MM.1S (cell line): Measurements from ENCODE around the gene COX4I1.

Experiments used
- EZH2 ChIP-seq: fragments of 300-600 bp; sonication (generic); optimal IDR thresholded peaks from 2 replicates; pipeline ENCODE3; 2017; ENCODE audit warnings: low read depth, mild to moderate bottlenecking, antibody characterized with exemption, low read length, mixed read lengths
- EZH2phosphoT487 ChIP-seq: fragments of 300-600 bp; sonication (generic); IDR thresholded peaks from 2 replicates; pipeline ENCODE4 v1.6.1; 2018; ENCODE audit warnings: antibody characterized with exemption, low read length
- TF ChIP-seq, protein P1 (sequence below): fragments of 300-600 bp; sonication (generic); IDR thresholded peaks from 2 replicates; pipeline ENCODE4 v1.5.1; 2016; ENCODE audit warnings: antibody characterized with exemption, low read length, mixed read lengths

DNA sequence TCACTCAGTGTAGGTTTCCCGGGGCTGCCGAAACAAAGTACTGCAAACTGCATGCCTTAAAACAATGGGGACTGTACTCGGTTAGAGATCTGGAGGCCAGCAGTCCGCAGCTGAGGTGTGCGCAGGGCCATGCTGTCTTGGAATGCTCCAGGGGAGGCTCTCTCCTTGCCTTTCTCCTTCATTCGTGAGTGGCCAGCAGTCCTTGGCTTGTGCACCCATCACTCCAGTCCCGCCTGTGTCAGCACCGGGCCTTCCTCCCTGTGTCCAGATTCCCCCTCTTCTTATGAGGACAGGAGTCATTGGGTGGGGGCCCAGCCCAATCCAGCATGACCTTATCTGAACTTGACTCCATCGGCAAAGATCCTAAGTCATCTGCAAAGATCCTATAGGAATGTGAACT, 43.4 kb downstream of the COX4I1 start:
- TF ChIP-seq EZH2 (no peak), EZH2phosphoT487 (no peak)
- TF ChIP-seq, protein P1, sequence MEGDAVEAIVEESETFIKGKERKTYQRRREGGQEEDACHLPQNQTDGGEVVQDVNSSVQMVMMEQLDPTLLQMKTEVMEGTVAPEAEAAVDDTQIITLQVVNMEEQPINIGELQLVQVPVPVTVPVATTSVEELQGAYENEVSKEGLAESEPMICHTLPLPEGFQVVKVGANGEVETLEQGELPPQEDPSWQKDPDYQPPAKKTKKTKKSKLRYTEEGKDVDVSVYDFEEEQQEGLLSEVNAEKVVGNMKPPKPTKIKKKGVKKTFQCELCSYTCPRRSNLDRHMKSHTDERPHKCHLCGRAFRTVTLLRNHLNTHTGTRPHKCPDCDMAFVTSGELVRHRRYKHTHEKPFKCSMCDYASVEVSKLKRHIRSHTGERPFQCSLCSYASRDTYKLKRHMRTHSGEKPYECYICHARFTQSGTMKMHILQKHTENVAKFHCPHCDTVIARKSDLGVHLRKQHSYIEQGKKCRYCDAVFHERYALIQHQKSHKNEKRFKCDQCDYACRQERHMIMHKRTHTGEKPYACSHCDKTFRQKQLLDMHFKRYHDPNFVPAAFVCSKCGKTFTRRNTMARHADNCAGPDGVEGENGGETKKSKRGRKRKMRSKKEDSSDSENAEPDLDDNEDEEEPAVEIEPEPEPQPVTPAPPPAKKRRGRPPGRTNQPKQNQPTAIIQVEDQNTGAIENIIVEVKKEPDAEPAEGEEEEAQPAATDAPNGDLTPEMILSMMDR, result no peak
